ENCODE data around the gene C2CD3.
A peak's percentile ranks its signal among the peaks of the same experiment; 100 is the strongest.

C2CD3 gene, protein sequence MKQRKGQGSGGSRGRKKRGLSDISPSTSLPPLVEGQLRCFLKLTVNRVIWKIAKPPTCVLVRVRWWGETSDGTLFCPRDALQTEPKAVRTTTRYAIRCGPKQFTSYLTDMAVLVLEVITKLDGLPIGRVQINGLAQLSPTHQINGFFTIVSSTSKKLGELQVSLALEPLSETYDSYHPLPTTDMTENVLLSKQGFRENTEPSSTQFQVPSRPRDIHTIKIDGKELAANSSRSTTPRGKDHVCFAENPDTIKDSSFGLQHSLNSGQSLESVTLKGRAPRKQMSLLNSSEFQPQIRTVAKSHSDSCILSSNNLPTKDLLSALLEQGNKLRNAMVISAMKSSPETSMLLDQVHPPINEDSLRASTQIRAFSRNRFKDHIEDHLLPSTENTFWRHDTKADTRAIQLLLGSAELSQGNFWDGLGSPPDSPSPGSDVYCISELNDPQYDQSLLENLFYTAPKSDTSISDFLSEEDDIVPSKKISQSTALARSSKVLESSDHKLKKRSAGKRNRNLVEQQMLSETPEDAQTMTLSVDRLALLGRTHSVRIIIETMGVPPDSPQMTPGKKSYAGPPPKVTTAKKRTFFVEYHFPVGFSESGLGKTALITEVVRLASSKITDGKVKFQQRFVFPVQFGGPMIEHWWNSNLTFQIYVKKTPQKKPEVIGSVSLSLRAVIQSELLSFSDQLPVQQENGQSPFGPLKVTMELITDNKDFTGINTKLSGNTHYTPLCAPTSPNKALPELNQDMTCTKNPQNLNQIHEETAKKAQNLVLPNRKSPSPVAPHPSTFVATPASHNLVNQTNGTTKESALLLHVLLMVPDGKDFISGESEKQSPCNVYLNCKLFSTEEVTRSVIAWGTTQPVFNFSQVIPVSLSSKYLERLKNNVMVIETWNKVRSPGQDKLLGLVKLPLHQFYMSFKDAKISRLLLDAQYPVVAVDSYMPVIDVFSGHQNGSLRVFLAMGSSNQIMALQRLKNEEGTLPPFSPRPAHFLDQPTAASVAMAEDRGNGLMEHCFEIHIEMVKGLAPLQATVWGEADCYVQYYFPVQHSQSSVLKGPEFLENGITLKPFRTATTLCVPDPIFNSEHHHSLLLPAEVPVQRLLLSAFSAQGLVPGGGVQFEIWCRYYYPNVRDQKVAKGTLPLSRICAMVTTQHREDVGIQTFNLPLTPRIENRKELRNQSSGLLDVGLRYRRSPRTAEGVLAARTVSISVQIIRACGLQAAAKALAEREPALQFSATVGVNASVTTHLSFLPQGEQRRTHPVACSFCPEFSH (N-terminal part only)

DNA sequence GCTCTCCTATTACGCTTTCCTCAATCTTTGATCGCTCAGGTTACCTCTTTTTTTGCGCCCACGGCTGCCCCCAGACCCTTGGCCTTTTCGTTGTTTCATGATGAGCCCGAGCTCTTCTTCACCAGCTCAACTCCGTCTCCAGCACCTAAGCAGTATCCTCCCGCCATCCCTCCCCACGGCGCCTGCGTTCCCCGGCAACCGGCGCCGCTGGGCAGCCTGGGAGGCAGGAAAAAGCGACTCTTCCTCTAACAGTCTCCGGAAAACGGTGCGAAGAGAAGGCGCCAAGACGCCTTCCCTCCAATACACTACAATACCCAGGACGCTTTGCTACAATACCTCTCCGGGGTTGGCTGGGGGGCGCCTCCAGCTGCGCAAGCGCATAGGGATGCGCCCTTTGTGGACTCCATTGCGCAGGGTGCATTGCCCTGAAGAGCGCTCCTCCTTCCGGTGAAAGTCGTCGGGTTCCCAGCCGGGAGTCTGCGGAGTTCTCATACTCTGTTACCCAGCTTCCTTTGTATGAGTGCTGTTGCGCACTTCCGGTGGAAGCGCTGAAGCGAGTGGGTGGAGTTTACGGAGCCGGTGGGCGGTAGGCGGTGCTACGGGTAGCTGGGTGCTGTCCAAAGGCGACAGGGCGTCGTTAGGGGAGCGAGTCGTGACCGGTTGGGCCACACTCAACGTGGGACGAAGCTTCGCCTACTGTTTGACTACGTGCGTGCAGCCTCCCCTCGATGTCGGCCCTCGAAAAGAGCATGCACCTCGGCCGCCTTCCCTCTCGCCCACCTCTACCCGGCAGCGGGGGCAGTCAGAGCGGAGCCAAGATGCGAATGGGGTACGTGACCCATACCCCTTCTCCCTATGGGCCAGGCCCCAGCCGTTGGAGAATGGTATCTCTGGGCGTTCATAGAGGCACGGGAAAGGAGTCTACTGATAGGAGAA, at the start of gene C2CD3, which contains the start of gene PPME1:
Gene C2CD3 (minus strand): TSS at position 309 of the 936 bp plus-strand sequence. CDS start 210 bp downstream, at position 99.
Gene PPME1 (plus strand): TSS at position 596 of the 936 bp plus-strand sequence. CDS start 133 bp downstream, at position 729.
- peak; percentile 97 for DNase-seq

DNA sequence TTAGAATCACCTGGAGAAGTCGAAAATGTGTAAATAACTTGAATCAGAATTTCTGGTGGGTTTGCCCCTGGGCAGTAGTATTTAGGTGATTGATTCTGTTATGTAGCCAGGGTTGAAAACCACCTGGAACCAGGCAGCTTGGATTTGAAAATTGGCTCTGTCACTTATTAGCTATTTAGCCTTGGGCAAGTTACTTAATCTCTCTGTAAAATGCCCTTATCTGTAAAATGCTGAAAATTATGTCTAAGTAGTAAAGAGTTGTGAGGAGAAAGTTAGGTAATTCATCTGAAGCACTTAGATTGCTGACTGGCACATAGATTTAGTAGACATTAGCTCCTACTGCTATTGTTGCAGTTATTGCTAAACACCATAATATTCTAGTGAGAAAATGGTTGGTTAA, 49.6 kb upstream of the C2CD3 start:
- DNase-seq = no peak

DNA sequence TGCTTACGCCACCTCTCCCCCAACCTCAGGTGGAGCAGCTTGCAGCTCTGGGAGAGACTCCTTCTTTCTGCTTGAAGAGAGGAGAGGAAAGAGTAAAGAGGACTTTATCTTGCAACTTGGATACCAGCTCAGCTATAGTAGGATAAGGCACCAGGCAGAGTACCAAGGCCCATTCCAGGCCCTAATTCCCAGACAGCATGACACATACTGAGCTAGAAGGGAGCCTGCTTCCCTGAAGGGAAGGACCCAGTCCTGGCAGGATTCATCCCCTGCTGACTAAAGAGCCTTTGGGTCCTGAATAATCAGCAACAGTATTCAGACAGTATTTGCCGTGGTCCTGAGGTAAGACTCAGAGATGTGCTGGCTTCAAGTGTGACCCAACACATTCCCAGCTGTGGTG, 41.7 kb upstream of the C2CD3 start:
- no peak for DNase-seq

DNA sequence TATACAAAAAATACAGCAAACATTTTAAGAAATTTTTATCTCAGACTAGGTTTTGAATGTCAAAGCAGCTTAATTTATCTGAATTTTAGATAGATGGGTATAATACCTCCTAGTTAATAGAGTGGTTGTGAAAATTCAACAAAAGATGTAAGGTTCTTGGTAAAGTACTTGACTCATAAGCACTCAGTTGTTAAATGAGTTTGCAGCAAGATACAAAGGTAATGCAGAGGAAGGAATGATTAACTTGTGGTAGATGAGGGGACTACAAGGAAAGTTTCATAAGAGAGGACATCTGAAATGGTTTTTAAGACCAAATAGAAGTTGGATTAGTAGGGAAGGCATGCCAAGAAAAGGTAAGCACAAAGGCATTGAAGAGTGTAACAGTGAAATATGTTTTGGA, 37.7 kb upstream of the C2CD3 start:
- no peak for DNase-seq

DNA sequence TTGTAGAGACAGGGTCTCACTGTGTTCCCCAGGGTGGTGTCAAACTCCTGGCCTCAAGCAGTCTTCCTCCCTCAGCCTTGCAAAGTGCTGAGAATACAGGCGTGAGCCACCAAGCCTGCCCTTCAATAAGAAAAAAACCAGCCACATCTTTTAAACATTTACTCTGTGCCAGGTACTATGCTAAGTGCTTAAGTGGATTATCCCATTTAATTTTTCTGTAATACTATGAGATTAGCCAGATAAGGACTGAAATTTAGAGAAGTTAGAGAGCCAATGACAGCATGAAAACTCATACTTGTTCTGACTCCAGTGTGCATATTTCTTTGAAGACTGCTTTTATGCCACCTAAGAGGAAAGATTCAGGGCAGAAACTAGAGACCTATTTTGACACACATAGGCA, 35.9 kb upstream of the C2CD3 start:
- DNase-seq = no peak

DNA sequence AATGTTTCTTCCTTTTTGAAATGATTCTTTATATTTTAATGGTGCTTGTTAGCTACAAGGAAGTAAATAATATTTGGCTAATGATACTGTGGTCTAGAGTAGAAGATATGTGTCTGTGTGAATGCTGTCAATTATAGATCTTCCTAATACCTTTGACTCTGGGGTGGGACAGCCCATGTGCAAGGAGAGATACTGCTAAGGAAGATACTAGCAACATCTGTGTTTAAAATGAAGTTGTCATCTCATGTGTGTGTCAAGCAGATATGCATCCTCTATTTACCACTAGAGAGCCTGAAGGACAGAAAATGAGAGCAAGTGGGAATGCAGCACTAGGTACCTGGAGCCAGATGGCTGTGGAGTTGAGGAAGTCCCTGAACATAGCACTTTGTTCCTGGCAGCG, 34.4 kb upstream of the C2CD3 start:
- DNase-seq = no peak

DNA sequence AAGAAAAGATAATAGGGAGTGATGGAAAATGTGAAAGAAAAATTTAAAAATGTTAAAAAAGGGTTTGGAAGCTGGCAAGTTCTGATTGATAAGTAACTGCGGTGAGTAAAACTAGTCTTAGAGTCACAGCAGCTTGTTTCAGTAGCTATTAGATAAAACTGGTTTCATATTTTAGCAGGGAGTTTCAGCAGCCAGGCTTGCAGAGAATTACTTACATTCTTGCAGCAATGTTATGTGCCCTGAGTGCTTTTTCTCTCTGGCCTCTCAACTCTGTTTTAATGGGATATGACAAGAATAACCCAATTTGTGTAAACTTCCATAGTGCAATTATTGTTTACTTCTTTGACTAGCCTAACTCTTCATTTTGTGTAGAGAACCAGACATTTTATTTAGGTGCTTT, 33.9 kb upstream of the C2CD3 start:
- no peak for DNase-seq

DNA sequence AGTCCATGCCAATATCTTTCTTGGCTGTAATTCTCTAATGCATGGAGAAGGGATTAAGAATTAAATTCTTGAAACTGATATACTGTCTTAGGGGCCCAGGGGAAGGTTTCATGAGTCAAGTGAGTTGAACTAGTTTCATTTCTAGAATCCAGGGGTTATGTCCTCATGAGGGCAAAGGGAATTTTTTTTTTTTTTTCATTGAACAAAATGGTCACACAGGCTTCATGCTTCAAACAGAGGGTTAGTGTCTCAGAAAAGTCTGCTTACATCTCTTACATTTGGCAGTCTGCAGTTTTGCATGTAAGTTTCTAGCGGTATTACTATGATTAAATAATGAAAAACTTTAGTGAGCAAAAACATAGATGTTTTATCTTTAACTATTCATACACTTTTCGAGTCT, 33.2 kb upstream of the C2CD3 start:
- no peak for DNase-seq

DNA sequence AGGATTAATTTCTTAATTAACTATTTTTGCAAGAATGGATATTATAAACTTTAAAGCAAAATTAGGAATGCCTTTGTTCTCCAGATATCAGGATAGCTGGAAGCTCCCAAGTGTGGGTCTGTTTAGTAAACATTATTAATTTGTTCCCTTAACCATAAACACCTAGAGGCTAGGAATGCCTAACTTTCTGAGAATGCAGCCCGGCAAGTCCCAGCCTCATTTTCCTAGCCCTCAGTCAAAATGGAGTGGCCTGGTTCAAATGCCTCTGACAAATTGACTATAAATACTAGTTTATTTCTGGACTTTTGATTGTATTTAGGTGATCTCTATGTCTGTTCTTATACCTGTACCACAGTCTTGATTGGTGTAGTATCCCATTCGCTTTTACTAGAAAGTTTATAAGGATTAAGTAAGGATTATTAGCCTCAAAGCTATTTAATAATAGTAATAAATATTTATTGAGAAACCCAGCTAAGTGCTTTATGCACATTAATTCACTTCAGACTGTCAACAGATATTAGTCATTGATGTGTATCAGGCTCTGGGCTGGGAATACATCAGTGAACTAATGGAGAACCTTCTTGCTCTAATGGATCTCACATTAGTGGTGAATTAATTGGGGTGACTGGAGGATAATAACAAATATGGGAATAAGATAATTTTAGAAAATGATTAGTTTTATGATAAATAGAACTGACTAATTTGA, 26.1 kb upstream of the C2CD3 start:
- DNase-seq = no peak

DNA sequence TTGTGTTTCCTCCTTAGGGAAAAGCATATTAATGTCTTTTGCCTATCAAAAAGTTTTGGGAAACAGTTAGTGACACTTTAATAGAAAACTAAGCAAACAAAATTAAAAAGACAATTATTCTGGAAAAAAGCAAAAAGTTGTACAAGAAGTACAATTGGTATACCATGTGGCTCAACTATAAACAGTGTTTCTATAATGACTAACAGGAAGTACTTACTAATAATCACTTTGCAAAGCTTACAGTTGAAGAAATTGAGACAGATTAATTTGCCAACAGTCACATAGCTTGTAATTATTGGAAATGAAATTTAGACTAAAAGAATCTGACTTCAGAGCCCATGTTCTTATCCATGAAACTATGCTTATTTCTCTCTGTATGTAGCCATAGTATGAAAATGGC, 25.0 kb upstream of the C2CD3 start:
- no peak for DNase-seq

DNA sequence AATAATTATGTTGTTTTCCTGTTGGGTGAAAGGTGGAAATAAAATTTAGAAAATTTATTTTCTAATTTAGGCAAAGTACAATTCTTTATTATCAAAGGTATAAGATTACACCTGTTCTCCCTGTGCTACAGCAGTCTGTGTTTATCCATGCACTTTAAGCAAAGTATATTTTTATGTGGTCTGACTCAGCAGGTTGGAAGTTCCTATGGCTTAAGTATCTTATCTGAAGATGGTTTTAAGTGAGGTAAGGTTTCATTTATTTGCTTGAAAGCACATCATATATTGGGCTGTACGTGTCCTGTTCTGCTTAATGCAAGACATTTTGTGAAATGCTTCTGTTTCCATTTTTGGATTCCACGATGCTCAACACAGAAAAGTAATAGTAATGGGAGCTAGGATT, 14.9 kb upstream of the C2CD3 start:
- DNase-seq = no peak

DNA sequence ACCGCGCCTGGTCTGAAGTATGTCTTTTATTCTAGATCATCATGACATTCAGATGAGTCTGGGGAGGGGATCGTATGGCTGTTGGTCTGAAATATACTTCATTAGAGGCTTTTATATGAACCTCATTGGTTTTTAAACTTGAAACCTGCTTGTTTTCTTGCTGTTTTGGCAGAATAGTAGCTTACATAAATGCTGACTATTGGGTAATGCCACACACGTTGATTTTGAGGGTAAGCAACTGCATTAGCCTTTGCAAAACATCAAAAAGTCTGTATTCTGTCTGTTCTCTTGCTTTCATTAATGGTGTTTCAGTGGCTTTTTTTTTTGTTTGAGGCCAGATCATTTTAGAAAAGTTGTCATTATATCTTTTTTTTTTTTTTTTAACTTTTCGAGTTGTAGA, 14.5 kb upstream of the C2CD3 start:
- DNase-seq = no peak

DNA sequence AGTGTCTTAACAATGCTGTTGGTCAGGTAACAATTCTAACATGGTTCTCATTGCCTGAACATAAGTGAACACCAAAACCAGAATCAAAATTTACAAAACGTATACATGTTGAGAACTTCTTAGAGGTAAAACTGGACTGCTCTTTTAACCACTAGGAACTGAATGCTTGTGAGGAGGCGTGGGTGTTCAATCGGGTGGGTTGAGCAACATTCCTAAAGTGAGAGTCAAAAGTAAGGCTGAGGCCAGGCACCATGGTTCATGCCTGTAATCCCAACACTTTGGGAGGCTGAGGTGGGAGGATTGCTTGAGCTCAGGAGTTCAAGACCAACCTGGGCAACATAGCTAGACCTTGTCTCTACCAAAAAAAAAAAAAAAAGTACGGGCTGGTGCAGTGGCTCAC, 11.8 kb upstream of the C2CD3 start:
- DNase-seq = no peak

DNA sequence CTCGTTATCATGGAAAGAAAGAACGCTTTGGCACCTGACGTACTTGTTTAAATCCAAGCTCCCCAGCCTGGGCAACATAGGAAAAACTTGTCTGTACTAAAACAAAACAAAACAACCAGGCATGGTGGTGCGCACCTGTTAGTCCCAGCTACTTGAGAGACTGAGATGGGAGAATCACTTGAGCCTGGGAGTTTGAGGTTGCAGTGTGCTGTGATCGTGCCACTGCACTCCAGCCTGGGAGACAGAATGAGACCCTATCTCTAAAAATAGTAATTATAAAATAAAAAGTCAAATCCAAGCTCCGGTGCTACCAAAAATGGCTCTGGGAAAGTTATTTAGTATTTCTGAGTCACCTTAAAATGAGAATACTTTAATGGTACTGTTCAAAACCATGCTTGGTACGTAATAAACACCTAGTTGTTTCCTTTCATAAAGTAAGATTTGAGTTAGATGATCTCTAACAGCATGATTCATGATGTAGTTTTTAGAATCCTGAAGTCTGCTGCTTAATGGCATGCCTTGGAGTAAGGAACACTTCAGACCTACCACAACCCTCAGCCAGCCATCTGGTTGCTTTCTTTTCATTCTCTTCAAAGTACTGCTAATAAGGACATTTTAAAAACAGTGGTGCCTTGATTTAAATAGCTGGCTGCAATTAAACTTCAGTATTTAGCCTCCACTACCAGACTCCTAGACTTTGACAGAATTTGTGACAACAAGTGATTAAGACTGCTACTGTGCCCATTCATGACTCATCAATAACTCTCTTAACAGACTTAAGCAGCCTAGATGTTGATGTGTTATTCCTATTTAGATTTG, 8.6 kb upstream of the C2CD3 start:
- no peak for DNase-seq

DNA sequence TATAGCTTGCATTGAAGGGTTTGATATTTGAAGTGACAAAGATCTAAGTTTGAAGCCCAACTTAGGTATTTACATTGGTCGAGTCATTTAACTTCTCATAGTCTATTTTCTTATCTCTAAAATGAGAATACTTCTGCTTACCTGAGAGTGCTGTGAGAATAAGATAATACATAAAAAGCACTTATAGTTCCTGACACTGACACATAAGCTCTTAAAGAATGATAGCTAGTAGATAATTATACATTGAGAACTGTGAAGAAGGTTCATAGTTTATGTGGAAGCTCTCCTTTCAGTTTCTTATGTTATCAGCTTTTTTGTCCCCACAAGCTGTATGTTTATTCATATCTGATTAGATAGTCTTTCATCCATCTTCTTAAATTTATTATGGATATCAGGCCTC, 5.1 kb upstream of the C2CD3 start:
- DNase-seq = no peak

DNA sequence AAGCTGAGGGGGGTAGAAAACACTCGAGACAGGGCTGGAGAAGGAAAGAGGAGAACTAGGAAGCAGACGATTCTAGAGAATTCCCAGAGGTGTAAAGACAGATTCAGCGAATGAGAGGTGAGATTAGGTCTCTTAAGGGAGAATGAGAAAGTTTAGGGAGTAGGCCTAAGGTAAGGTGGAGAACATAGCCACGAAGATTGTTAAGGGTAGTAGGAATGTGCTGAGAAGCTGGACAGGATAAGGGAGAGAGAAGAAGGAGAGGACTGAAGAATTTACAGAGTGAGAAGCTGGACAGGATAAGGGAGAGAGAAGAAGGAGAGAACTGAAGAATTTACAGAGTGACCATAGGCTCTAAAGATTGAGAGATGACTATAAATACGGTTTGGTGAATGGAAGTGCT, 1.2 kb upstream of the C2CD3 start:
- DNase-seq = no peak

DNA sequence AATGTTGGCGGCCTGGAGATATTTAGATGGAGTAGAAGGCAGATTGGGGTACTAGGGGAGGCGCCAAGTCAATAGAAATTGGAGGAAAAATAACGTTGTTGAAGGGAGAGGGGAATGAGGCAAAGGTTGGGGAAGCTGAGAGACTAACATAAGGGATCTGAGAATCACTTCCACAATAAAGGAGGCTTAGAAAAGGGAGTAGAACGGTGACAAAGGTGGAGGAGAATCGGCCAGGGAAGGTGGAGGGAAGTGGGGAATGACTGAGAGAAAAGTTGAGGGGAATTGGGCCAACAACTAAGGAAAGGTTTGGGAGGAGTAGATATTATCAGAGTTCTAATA, 797 bp upstream of the C2CD3 start:
- DNase-seq = no peak

DNA sequence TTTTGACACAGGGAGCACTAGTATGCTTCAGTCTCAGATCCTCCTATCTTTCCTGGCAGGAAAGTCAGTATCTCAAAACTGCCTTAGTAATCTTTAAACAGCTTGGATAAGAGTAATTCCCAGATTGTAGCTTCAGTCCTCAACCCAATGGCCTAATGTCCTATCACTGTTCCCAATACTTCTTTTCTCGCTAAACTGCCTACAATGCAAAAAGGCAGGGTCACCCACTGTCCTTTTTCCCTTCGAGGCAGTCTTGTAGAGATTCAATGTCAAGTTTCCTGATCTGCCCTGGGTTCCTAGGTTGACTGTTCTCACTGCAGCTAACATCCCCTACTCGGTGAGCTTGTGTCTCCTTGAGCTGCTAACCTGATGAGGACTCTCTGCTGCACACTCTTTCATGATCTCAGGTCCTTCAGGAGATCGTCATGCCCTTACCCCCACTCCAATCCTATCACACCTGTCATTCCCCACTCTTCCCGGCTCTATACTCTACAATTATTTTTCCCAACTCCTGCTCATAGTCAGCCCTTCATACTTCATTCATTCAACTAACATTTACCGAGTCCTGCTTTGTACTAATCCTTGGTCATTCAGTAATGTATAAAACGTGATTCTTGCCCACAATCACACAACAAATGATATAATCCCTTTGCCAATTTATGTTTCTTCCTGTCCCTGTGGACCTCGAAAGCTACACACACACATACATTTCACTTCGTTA, 904 bp downstream of the C2CD3 start:
- DNase-seq = no peak

DNA sequence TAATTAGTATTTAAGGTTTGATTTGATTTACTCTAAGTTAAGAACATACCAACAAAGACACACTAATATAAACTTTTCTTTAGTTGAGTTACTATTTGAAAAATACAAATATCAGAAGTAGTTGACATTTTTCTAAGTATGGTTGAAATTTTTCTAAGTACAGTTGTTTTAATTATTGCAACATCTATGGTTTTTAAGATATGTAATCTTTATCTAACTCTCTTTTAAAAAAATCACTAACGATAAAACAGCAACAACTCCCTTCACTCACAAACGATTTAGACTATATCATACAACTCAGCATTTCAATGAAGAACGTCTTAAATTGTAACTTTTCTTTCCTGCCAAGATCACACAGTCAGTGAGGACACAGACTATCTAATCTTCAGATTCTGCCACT, 2.0 kb downstream of the C2CD3 start:
- no peak for DNase-seq

All from NCI-H1436 treated with DMSO at 0.1 percent for 48 hours (cell line).